ENCODE measurements around the gene OTOF.

The OTOF gene

GRCh38 chr2:26477911-26478253, at the start of gene OTOF:
Gene OTOF (minus strand): TSS chr2:26478124.
- DNase-seq = no peak

- no peak for DNase-seq
These were observed 48.7 kb upstream of the OTOF start for GRCh38 chr2:26526589-26526988.

GRCh38 chr2:26526105-26526504, 48.2 kb upstream of the OTOF start:
- no peak for DNase-seq

- DNase-seq = no peak
These were observed 45.8 kb upstream of the OTOF start for GRCh38 chr2:26523750-26524149.

GRCh38 chr2:26522751-26523171, 44.8 kb upstream of the OTOF start:
- no peak for DNase-seq

GRCh38 chr2:26522325-26522724, 44.4 kb upstream of the OTOF start:
- DNase-seq = no peak

GRCh38 chr2:26521913-26522180, 43.9 kb upstream of the OTOF start:
- DNase-seq = no peak

GRCh38 chr2:26521054-26521912, 43.4 kb upstream of the OTOF start:
- DNase-seq = no peak

- DNase-seq = no peak
These were observed 42.2 kb upstream of the OTOF start for GRCh38 chr2:26520148-26520449.

- DNase-seq = no peak
These were observed 41.6 kb upstream of the OTOF start for GRCh38 chr2:26519396-26520147.

GRCh38 chr2:26516781-26517180, 38.9 kb upstream of the OTOF start:
- no peak for DNase-seq

GRCh38 chr2:26516246-26516645, 38.3 kb upstream of the OTOF start:
- DNase-seq = no peak

- no peak for DNase-seq
These were observed 37.8 kb upstream of the OTOF start for GRCh38 chr2:26515771-26516170.

GRCh38 chr2:26514045-26514444, 36.1 kb upstream of the OTOF start:
- DNase-seq = no peak

- DNase-seq = no peak
These were observed 35.3 kb upstream of the OTOF start for GRCh38 chr2:26513261-26513660.

GRCh38 chr2:26511466-26511865, 33.5 kb upstream of the OTOF start:
- DNase-seq = no peak

GRCh38 chr2:26510344-26510973, 32.5 kb upstream of the OTOF start:
- no peak for DNase-seq

GRCh38 chr2:26509141-26509540, 31.2 kb upstream of the OTOF start:
- no peak for DNase-seq

GRCh38 chr2:26507932-26508331, 30.0 kb upstream of the OTOF start:
- no peak for DNase-seq

- no peak for DNase-seq
These were observed 29.2 kb upstream of the OTOF start for GRCh38 chr2:26507088-26507487.

- DNase-seq = no peak
These were observed 28.4 kb upstream of the OTOF start for GRCh38 chr2:26506279-26506678.

GRCh38 chr2:26504002-26504401, 26.1 kb upstream of the OTOF start:
- no peak for DNase-seq

GRCh38 chr2:26503231-26503880, 25.4 kb upstream of the OTOF start:
- peak; percentile 80 for DNase-seq

GRCh38 chr2:26500406-26500805, 22.5 kb upstream of the OTOF start:
- DNase-seq = no peak
